GM12873 (cell line): ENCODE data around the gene VPS26B.

Source experiments
- CTCF ChIP-seq: IDR thresholded peaks from 2 replicates; pipeline ENCODE4 v1.5.1; 2012; ENCODE audit warnings: low read depth, mild to moderate bottlenecking, moderate library complexity, low read length, control low read depth; ENCODE audit not compliant: insufficient read depth; ENCODE audit errors: missing control alignments

Gene VPS26B

GRCh38 chr11:134202661-134203060 is 21.8 kb upstream of the VPS26B start:
- TF ChIP-seq CTCF: no peak

- TF ChIP-seq CTCF: no peak
These were observed 18.7 kb upstream of the VPS26B start for GRCh38 chr11:134205729-134206128.

GRCh38 chr11:134206185-134206584 is 18.3 kb upstream of the VPS26B start:
- no peak for TF ChIP-seq CTCF

- TF ChIP-seq CTCF: peak; percentile 56
These were observed 16.8 kb upstream of the VPS26B start for GRCh38 chr11:134207538-134208239.

GRCh38 chr11:134215836-134216235 is 8.6 kb upstream of the VPS26B start:
- no peak for TF ChIP-seq CTCF

GRCh38 chr11:134216816-134217215 is 7.7 kb upstream of the VPS26B start:
- TF ChIP-seq CTCF: no peak

- TF ChIP-seq CTCF: no peak
These were observed 1.4 kb upstream of the VPS26B start for GRCh38 chr11:134223121-134223520.
